ENCODE data around the gene MAP4.
A peak's percentile ranks its signal among the peaks of the same experiment; 100 is the strongest.

The MAP4 gene

DNA sequence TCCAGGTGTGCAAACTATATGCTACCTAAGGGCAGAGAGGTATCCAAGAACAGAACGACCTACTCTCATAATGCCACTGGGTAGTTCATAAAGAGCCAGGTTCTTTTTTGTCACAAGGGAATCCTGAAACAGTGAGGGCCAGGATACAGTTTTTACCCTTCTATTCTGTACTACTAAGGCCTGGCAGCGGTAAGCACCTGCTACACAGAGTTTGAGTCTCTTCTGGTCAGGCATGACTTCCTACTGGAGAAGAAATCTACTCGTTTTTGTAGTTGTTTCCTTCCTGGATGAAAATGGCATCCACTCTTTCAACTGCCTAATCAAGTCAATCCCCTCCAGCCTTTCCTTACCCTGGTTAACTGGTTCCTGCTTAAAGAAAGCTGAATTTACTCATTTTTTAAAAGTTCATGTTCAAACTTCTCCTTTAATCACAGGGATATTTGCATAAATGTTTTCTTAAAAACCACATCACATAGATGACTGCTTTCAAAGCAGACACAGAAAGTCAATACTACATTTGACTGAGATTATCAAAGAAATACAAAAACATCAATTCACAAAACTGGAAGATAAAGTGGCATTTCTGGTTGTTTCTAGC, 40.0 kb downstream of the MAP4 start:
- FAIRE-seq: no peak
- DNase-seq (ENCODE audit: insufficient read length, low spot score): no peak

DNA sequence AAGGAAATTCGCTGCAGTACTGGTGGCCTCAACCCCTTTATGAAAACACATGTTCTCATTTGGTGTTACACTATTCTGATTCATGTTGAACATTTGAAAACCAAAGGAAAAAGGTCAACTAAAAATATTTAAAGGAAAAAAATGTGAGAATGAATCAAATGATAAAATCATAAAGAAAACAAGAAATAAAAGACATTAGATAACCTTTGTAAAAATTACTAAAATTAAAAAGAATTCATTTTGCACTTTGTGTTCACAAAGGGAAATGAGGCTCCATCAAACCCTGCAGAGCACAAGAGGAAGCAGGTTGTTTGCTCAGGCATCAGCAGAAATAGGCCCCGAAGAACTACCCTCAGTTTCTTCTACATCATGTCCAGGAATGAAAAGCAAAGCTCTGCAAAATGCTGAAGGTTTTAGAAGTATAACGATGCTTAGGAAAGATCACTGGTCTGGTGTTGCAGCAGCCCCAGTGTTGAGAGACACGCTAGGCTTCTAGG, 41.2 kb downstream of the MAP4 start:
- DNase-seq (ENCODE audit: insufficient read length, low spot score): no peak
- no peak for FAIRE-seq

DNA sequence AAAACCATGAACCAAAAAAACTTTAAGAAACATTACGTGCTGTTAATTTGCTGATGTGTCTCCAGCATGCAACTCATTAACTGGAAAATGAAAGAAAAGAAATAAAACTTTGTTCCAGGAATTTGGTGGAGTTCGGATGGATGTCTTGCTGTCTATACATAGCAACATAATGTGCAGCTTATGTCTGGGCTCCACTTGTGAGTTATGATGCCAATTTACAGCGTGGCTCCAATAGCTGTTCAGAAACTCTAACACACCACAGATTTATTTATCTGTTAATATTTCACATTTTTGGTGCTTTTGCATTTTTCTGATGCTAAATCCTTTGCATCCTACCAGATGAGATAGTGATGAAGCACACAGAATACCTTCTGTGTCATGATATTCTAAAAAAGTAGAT, 45.1 kb downstream of the MAP4 start:
- DNase-seq (ENCODE audit: insufficient read length, low spot score) (no peak), FAIRE-seq (no peak)

DNA sequence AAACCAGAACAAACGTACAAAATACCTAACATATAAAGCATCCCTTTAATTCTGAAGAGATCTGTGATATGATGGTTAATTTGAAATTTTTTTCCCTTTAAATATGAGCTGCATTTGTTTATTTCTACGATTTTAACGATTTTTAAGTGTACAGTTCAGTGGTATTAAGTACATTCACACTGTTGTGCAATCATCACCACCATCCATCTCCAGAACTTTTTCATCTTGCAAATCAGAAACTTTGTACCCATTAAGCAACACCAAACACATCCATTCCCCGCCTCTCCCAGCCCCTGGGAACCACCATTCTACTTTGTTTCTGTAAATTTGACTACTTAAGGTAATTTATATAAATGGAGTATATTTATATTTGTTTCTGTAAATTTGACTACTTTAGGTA, 51.5 kb downstream of the MAP4 start:
- DNase-seq (ENCODE audit: insufficient read length, low spot score): no peak
- FAIRE-seq: no peak

DNA sequence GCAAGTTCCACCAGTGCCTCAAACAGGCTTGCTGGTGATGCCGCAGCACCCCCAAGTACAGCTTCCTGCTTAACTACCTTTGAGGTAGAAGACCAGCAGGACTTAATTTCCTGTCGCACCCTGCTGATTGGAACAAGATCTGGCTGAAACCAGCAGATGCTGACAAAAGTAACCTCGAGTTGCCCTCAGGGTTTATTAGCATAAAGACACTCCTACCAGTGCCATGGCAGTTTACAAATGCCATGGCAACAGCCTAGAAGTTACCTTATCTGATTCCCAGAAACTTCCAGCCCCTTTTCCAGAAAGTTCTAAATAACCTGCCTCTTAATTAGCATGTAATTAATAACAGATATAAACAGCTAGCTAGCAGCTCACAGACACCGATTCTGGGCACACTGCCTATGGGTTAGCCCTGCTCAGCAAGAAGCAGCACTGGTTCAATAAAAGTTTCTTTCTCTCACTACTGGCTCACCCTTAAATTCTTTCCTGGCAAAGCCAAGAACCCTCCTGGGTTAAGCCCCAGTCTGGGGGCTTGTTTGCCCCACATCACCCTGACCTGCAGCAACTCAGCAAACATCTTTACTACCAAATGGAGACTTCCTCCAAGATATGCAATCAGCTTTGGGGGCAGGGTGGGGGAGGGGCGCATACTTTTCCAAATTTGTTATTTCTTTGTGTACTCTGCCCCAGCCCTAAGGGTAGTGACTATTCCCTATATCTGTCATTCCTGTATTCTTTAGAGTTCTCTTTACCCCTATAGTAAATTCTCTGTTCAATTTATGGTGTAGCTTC, 54.2 kb downstream of the MAP4 start:
- FAIRE-seq (no peak), DNase-seq (ENCODE audit: insufficient read length, low spot score) (no peak)

DNA sequence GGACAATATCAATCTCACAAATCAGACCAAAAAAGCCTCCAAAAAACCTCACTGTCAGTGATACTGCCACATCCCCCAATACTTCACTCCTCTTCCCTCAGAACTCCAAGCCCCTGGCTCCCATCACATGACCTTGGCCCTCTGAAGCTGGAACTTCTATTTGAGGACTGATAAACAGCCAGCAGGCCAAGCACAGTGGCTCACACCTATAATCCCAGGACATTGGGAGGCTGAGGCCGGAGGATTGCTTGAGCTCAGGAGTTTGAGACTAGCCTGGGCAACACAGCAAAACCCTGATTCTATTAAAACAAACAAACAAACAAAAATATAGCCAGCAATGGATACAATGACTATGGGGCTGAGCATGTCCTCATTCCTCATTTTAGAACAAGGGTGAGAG, 55.2 kb downstream of the MAP4 start:
- FAIRE-seq: no peak

DNA sequence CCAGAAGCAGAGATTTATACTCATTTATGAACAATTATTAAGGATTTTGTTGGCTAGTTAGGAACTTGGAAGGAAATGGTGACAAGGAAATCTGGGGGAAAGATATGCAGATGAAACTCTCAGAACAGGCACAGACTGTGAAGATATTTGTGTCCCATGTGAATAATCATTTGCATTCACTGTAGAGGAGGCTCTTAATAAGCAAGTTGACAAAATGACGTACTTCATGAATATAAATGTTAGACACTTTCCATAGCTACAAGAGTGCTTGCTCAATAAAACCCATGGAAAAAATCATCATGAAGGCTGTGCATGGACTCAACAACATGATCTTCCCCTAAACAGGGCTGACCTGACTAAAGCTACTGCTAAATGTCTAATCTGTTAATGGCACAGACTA, 59.7 kb downstream of the MAP4 start:
- FAIRE-seq: no peak
- no peak for DNase-seq (ENCODE audit: insufficient read length, low spot score)

More for the DNA sequence above, 55.2 kb downstream of the MAP4 start:
- no peak for DNase-seq (ENCODE audit: insufficient read length, low spot score)

DNA sequence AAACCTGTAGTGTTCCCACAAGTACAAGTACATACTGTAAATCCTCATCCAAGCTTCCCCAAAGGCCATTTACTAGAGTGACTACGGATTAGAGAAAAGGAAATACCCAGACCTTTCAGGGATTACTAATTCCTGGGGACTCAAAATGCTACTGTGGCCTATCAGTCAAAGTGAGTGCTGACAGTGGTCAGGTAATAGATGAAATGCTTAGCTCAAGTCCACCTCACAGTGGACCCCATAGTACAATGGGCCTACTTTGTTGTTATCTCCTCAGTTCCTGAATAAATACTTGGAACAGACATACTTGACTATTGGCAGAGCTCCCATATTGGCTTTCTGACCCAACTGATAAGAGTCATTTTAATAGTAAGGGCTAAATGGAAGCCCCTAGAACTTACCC, 61.6 kb downstream of the MAP4 start:
- FAIRE-seq: no peak
- DNase-seq (ENCODE audit: insufficient read length, low spot score): no peak

DNA sequence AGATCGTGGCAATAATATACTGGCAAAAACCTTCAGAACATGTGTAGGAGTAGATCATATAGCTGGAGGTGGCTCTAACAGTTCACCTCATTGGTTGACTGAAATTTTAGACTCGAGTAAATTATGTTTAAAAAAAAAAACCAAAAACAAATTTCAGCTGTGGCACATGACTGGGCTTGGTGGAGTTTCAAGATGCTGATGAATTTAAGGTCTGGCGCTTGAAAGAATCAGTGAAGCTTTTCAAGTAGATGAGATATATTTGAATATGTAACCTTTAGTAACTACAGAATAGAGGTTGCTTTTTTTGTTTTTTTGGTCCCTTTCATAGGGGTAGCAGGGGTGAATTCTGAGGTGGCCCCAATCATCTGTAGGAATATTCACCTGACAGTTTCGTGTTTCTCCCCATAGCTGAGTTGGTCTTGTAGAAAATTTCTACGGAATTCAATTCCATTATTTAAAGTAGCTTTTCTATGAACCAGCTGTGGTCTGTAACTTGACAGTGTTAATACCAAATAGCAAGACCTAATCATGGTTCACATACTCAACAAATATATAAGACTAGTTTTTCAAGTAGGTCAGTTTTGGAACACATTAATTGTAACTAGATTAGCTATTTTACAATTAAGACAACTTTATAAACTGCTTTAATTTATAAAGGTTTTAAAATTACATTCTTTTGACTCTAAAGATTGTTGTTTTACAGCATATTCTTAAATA, 65.6 kb downstream of the MAP4 start:
- DNase-seq (ENCODE audit: insufficient read length, low spot score) (no peak), FAIRE-seq (no peak)

DNA sequence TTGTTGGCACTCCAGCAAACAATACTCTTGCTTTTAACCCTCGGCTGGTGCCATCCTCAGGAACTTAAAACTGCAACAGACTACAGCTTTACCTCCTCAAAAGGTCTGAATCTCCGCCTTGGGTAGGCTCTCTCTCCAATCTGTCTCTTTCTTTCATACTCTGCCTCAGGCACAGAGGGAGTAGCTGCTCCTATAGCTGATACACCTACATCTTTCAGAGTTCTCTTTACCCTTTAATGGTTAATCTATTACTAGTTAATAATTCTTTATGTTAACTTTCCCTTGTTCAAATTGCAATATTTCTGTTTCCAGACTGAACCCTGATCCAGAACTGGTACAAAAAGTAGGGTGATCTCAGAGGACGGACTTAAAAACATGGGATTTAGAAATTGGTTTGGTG, 66.2 kb downstream of the MAP4 start:
- DNase-seq (ENCODE audit: insufficient read length, low spot score) (no peak), FAIRE-seq (no peak)

DNA sequence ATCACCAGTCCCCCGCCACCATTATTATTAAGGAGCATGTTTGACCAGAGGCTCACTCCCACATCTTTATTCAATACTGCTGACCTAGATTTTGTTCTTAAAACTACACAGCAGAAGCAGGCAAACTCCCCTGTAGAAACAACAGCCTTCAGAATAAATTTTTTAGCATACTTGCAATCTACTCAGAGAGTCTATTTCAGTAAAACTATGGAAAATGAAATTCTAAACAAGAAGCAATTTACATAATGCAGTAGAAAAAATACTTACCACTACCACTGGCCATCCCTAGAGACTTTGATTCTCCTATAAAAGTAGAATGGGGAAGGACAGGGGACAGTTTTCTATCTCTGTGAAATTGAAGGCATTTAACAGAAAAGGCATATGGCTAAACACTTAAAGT, 76.0 kb downstream of the MAP4 start:
- DNase-seq (ENCODE audit: insufficient read length, low spot score) (no peak), FAIRE-seq (no peak)

DNA sequence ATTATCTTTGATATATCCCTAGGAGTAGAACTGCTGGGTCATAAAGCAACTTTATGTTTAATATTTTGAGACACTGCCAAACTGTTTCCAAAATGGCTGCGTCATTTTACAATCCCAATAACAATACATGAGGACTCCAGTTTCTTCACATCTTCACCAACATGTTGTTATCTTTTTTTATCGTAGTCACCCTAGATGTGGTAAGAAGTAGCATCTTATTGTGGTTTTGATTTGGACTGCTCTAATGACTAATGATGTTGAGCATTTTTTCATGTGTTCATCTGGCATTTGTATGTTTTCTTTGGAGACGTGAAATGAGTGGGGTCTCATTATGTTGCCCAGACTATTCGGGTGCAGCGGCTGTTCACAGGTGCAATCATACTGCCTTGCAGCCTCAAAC, 83.8 kb downstream of the MAP4 start:
- FAIRE-seq (no peak), DNase-seq (ENCODE audit: insufficient read length, low spot score) (no peak)

DNA sequence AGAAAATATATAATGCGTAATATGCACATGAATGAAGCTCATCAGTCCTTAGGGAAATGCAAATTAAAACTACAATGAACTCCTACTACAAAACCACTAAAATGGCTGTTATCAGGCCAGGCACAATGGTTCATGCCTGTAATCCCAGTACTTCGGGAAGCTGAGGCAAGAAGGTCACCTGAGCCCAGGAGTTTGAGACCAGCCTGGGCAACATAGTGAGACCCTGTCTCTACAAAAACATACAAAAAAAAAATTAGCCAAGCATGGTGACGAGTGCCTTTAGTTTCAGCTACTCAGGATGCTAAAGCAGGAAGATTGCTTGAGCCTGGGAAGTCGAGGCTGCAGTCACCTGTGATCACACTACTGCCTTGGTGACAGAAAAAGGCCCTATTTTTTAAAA, 85.2 kb downstream of the MAP4 start:
- FAIRE-seq (no peak), DNase-seq (ENCODE audit: insufficient read length, low spot score) (no peak)

DNA sequence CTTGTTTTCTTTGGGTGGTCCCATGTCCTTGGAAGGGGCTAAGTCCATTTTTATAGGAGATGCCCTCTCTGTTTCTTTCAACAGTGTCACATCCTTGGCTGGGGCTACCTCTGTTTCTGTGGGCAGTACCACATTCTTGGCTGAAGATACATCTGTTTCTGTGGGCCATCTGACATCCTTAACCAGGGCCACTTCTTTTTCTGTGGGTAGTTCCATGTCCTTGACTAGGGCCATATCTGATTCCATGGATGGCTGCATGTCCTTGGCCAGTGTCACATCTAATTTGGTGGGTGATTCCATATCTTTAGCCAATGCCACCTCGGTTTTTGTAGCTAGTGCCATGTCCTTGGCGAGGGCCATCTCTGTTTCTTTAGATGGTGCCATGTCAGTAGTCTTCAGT, 99.5 kb downstream of the MAP4 start:
- no peak for FAIRE-seq
- no peak for DNase-seq (ENCODE audit: insufficient read length, low spot score)

DNA sequence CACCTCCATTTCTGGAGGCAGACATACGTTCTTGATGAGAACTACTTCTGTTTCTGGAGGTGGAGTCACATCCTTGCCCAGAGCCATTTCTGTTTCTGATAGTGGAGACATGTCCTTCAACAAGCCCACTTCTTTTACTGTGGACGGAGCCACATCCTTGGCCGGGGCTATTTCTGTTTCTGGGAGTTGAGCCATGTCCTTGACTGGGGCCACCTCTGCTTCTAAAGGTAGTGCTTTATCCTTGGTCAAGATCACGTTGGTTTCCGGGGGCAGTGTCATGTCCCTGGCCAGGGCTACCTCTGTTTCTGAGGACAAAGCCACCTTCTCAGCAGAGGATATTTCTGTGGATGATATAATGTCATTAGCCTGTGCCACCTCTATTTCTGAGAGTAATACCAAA, 100.0 kb downstream of the MAP4 start:
- no peak for FAIRE-seq

DNA sequence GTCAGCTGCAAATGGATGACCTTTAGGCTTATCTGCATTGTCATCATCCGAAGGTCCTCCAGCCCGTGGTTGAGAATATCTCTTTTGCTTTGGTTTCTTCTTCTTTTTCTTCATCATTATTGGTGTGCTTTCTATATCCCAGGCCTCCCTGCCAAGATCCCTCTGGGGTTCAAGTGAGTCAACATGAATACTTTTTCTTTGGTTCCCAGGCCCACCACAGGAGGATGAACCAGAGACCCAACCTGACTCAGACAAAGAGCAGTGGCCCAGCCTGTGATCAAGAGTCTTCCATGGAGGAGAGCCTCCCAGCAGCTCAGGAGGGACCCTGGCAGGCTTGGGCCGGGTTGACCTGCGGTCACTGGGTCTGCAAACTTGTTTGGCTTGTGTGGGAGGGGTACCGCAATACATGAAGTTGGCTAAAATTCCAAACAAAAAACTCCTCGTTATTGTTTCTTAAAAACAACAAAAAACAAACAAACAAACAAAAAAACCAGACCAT, 104.2 kb downstream of the MAP4 start:
- DNase-seq (ENCODE audit: insufficient read length, low spot score) (no peak), FAIRE-seq (no peak)

More for the DNA sequence above, 100.0 kb downstream of the MAP4 start:
- DNase-seq (ENCODE audit: insufficient read length, low spot score): no peak

DNA sequence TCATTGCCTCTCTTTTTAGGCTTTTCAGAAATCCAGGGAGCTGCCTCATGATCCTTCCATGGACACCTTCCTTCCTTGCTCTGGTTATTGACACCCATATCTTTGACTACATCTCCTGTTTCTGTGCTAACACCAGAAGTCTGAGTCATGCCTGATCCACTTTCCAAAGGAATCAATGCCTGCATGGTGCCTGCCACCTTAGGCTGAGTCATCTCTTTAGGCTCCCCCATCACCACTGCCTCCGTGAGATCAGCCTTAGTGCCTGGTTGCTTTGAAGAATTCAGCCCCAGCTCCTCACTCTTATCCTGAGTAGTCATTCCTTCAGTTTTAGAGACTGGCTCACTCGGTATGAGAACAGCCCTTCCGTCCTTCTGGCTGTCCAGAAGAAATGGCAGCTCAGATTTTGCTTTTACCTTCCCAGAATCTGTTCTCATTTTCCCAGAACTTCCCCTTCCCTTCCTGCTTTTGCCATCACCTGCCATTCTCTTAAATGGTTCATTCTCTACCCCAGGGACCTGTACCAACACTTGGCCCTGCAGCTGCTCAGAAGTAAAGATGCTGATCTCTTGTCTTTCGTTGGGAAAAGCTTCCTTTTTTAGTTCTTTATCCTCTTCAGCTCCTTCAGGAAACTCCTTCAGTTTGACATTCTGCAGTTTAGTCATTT, 105.3 kb downstream of the MAP4 start:
- peak; percentile 95 for FAIRE-seq
- peak; percentile 70 for DNase-seq (ENCODE audit: insufficient read length, low spot score)

DNA sequence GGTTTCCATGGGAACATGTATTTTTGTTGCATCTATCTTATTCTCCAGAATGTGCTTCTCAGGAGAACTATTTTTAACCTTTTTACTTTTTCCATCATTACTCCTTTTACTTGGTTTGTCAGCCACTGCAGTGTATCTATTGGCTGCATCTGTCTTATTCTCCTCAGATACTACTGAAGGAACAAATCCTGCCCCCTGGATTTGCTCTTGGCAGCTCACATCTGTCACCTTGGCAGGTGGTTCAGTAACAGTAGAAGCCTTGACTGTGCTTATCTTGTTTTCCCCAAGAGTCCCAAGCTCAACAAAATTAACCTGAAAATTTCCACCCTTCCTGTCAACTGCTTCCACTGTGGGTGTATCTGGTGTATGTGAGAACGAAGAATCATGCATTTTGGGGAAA, 106.0 kb downstream of the MAP4 start:
- FAIRE-seq (no peak), DNase-seq (ENCODE audit: insufficient read length, low spot score) (no peak)

DNA sequence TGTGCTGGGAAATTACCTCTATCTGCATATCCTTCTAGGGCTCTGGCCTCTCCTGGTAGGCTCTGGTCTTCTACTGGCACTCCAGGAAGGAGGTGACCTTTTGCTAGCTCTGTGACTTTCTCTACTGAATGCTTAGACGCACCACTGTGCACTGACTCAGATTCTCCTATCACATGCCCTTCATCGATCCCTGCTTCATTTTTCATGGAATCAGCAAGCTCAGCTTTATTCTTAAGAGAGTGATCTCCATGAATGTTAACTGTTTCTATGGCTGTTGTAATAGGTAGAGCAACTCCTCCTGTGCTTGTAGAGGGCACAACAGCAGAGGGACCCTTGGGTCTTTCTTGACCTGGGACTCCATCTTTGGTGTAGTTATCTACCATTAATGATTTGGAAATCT, 106.6 kb downstream of the MAP4 start:
- FAIRE-seq: no peak

DNA sequence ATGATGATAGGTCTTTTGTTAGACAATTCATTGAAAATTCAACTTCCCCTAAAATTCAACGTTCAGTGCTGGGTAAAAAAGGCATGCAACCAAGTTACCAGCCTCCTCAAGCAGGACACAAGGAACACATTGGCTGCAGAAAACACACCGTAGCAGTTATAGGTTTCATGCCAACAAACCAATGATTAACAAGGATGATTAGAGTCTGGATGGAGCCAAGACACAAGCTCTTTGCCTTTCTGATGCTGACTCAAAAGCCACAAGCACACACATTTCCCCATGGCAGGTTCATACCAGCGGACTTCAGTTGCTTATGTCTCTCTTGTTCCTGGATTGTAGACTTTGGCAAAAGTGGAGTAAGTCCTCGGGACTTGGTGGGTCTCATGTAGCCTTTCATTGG, 107.5 kb downstream of the MAP4 start:
- no peak for DNase-seq (ENCODE audit: insufficient read length, low spot score)
- no peak for FAIRE-seq

More for the DNA sequence above, 106.6 kb downstream of the MAP4 start:
- DNase-seq (ENCODE audit: insufficient read length, low spot score): no peak

DNA sequence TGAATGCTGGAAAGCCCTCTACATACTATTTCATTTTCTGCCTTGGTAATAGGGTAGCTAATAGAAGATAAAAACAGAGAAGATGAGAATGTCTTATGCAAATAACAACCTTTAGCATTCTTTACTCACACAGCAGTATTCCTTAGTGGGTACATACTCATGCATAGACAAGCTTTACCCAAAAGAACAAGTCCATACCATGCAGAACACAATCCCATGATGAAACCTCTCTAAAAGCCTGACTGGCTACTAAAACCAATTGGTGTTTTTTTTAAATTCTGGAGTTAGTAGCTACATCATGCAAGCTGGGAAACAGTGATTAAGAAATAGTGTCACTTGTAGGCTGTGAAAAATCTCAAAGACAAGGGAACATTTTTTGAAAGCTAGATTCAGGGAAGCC, 108.4 kb downstream of the MAP4 start:
- FAIRE-seq: no peak
- no peak for DNase-seq (ENCODE audit: insufficient read length, low spot score)
